NOMO-1 treated with dmso at 0.1 percent for 144 hours (cell line): ENCODE results near the gene KLRF1.

Experiments
- DNase-seq: peaks from one replicate; lab custom pipeline; 2025; ENCODE audit not compliant: unreplicated experiment; lab: John Stamatoyannopoulos, UW

KLRF1 gene, protein sequence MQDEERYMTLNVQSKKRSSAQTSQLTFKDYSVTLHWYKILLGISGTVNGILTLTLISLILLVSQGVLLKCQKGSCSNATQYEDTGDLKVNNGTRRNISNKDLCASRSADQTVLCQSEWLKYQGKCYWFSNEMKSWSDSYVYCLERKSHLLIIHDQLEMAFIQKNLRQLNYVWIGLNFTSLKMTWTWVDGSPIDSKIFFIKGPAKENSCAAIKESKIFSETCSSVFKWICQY

GRCh38 chr12:9827209-9827888, at the start of gene KLRF1:
Gene KLRF1 (plus strand): TSS chr12:9827481. CDS start chr12:9827545, 64 bp downstream.
- DNase-seq: no peak

GRCh38 chr12:9779209-9779608, 48.1 kb upstream of the KLRF1 start:
- DNase-seq: no peak

DNA sequence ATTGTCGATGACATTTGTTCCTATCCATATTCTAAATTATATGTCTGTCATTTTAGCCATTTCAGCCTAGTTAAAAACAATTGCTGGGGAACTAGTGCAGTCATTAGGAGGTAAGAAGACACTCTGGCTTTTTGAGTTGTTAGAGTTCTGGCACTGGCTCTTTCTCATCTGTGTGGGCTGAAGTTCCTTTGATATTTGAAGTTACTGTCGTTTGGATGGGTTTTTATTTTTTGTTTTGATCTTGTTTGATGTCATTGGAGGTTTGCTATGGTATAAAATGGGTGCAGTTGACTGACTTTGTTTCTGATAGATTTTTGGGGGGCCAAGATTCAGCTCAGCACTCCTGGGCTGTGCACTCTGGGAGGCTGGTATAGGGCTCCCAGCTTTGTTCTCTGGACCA, 45.9 kb upstream of the KLRF1 start:
- no peak for DNase-seq

DNA sequence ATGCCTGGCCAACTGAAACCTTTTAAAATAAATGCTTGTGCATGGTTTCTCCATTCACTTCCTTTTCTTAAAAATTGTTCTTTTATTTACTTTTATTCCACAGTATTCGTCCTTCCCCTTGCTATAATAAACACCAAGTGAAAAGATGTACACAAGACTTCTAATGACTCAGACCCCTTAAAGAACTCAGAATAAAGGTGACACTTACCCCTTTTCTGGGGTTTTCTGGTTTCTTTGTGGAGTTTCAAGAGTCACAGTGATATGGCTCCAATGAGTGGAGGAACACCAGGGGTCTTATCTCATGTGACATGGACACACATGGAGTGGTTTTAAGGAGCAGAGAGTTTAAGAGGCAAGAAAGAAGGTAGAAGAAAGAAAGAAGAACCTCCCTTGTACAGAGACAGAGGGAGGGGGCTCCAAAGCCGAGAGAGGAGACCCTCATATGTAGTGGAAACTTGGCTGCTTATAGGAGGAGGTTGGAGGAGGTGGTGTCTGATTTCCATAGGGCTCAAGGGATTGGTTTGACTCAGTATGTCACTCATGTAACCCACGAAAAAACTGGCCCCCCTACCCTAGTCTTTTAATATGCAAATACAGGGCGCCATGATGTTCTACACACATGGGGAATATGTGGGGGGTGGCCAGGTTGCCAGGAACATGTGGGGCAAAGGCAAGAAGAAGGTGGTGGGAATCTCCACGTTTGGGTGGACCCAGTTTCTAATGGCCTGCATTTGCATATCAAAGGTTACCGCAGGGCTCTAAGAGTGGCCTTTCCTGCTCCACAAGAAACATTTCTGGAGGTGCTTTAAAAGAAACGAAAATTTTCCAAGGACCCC, 44.5 kb upstream of the KLRF1 start:
- no peak for DNase-seq

DNA sequence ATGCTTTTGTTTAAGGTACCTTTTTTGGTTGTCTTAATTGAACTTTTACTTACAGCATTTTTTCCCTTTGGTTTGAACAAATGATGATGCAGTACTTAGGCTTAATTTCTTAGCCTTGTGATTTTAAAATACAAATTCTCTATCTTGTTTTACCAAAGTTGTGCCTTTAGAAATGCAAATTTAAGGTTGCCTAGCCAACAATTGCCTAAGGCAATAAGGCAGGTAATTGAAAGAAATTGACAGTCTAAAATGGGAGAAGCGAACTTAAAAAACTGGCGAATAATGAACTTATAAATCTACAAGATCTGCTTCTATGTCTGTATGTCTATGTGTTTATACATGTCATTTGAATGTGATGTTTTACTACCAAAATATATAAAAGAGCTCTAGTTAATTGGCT, 43.0 kb upstream of the KLRF1 start:
- no peak for DNase-seq

DNA sequence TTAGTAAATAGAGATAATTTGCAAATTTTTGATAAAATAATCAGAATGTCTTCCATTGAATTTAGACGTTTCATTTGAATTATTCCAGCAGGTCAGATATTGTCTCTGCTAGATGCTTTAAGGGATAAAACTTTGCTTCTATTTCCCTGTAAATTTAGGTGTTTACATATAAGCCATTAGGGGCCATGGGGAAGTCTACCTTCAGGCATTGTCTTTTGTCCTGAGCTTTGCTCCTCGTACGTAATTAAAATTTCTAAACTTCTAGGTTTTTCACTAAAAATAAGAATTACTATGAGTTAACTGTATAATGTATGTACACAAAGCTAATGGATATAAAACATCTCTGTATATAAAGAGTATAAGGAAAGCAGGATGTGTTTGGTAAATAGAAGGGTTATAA, 42.5 kb upstream of the KLRF1 start:
- DNase-seq: no peak

GRCh38 chr12:9786726-9787717, 40.3 kb upstream of the KLRF1 start:
- no peak for DNase-seq

- DNase-seq: no peak
Measured at GRCh38 chr12:9792185-9792900, 34.9 kb upstream of the KLRF1 start.

DNA sequence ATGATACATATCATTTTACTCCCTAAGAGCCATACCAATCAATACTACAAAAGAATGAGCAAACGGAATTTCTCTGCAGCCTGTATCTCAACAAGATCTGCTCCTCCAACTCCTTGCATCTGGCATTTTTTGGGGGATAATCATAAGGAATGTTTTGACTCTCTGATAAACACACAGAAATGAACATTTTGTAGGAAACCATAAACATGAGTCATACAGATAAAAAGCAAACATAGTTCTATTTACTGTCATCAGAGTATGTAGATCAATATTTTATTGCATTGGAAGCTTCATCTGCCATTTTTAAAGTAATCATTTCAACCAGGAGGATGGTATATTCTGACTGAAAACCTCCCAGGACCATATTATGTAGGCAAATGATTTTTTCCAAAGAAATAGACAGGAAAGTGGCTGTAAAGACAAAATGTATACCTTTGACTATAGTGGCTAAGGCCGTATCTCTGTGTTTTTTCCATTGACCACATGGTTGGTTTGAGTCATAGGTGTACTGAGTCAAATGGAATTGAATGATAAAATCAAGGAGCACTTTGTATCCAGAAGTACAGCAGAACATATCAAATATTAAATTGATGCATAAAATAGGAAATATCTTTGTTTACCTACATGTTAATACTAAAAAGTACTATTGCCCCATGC, 34.2 kb upstream of the KLRF1 start:
- no peak for DNase-seq

GRCh38 chr12:9793779-9794395, 33.4 kb upstream of the KLRF1 start:
- peak; percentile 82 for DNase-seq

DNA sequence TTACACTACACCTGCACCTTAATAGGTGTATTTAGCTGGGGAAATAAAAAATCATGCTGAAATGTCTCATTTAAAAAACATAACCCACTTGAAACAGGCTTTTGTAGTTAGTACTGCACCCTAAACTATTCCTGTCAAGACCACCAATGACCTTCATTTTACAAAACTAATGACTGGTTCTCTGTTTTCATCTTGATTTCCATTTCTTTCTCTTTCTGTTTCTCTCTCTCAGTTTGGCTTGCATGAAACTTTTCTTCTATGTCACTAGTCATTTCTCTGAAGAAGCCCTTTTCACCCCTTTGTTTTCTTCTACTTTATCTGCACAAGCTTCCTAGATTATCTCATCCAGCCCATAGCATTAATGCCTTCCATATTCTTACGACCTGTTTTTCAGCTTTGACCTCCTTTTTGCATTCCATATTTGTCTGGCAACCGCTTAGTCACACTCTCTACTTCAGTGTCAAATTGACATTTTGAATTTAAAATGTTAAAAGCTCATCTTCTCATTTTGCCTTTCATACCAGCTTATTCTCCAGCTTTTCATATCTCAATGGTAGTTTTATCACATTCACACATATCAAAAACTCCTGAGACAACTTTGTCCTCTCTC, 32.7 kb upstream of the KLRF1 start:
- no peak for DNase-seq

GRCh38 chr12:9795945-9796344, 31.3 kb upstream of the KLRF1 start:
- DNase-seq: no peak

DNA sequence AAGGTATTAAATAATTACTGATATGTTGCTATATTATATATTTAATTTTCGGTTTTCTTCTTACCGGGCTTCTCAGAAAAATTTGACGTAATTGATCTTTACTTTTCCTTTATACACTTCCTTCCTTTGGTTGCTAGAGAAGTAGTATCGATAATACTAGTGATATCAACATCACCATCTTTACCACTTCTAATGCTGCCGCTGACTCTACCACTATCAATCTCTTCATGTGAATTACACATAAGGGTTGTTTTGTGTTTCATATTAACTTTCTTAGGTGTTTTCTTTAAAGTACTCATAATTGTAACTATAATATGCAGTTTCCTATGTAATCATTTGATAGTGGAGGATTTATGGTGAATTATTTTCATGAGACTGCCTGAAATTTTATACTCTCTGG, 30.9 kb upstream of the KLRF1 start:
- DNase-seq: no peak

DNA sequence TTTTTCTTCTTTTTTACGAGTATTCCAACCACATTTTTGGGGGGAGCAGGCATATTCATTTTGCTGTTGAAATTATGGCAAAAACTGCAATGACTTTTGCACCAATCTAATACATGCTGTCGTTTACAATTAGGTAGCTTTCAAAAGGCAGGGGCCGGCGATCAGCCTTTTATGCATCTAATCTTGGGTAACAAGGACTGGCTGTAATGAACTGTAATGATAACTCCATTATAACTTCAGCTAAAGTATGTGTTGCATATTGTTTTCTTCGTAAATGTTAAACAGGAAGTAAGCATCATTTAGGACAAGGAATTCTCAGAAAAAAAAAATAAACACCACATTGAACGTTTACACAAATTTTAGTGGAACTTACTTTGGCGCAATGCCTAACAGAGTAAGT, 30.3 kb upstream of the KLRF1 start:
- no peak for DNase-seq

DNA sequence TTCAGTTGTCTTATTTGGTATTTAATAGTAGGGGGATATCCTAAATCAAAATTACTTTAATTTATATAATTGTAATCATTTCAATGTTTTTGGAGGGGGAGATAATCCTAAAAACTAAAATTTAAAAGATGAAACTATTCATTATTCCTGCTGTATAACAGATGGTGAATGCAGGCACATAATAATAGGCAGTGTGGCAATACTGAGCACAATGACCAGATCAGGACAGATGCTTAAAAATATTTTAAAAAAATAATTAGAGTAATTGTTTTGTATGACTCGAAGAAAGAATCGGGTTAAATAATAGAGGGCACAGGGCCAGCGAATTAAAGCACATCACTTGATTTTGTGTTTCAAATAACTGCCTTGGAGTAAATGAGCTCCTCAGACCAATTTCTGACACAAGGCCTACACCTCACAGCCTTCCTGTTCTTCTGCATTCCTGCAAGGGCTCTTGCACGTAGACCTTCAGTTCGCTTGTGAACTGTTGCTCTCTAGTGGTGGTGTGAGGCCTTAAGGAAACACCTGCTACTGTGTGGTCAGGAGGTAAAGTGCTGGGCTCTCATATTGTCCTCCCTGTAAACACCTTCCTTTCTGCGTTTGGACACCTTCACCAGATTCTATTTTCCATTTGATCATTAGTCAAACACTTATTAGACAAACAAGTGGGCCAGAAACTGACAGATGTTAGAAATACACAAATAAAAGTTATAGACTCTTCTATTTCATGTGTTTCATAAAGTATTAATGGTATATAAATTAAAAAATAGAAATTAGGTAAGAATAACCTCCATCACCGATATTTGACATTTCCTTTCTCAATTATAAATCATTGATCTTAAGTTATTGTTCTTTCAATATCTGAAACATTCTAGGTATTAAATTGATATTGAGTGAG, 29.3 kb upstream of the KLRF1 start:
- peak; percentile 94 for DNase-seq

DNA sequence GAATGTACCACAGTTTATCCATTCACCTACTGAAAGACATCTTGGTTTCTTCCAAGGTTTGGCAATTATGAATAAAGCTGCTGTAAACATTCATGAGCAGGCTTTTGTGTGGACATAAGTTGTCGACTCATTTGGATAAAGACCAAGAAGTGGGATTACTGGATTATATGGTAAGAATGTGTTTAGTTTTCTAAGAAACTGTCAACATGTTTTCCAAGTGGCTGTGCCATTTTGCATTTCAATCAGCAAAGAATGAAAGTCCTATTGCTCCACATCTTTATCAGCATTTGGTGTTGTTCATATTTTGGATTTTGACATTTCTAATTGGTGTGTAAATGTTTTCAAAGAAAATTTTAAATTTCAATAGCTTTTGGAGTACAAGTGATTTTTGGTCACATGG, 27.3 kb upstream of the KLRF1 start:
- no peak for DNase-seq

DNA sequence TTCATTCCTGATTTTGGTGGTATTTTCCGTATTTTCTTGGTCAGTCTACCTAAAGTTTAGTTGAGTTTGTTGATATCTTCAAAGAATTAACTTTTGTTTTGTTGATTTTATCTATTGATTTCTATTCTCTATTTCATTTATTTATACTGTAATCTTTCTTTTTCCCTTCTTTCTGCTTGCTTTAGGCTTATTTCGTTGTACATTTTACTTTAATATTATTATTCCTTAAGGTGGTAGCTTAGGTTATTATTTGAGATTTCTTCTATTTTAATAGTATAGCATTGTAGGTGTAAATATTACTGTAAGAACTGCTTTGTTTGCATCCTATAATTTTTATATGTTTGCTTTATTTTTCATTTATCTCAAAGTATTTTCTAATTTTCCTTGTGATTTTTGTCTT, 21.4 kb upstream of the KLRF1 start:
- no peak for DNase-seq

GRCh38 chr12:9806714-9807113, 20.6 kb upstream of the KLRF1 start:
- DNase-seq: no peak
